ENCODE data around the gene KDM1B.

The KDM1B gene

GRCh38 chr6:18265787-18266522 lies 110.7 kb downstream of the KDM1B start:
- no peak for DNase-seq

GRCh38 chr6:18266523-18266912 lies 111.3 kb downstream of the KDM1B start:
- DNase-seq = no peak

- DNase-seq = no peak
Observed at GRCh38 chr6:18268066-18268465, 112.8 kb downstream of the KDM1B start.

- no peak for DNase-seq
Observed at GRCh38 chr6:18269253-18269652, 114.0 kb downstream of the KDM1B start.

GRCh38 chr6:18269717-18270116 lies 114.5 kb downstream of the KDM1B start:
- no peak for DNase-seq

DNA sequence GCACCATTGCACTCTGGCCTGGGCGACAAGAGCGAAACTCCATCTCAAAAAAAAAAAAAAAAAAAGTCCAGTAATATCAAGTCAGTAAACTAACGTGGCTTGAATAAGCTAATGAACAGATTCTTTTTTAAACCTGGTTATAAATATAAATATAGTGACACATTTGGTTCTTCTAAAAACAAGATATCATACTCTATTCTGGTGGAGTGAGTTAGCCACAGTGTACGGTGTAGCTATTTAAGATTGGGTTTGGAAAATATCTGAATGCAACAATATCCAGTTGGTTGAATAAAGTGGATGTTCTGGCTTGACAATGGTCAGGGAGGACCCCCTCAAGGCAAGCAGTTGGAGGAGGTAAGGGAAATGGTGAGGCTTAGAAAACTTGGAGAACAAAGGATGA lies 115.0 kb downstream of the KDM1B start:
- no peak for DNase-seq

All from SW 1271 (cell line).